ENCODE results near the gene FGFBP2. TPM values are rescaled to one million over a fixed set of nuclear protein-coding genes. Genes with fewer than 3 reads are reported as not detected.

The FGFBP2 gene
- total RNA-seq, 6 donors from 2014 or later: 1.8 to 9.7 (median 3.8) TPM; not detected in 1

GRCh38 chr4:15995826-15996225 is 32.9 kb upstream of the FGFBP2 start:
- no peak overlapping the region for H3K27ac ChIP-seq
- no peak for TF ChIP-seq POLR2A (IDR thresholded peaks at IDR 0.05)
- TF ChIP-seq EP300 (IDR thresholded peaks at IDR 0.05): no peak
- TF ChIP-seq, protein P1, sequence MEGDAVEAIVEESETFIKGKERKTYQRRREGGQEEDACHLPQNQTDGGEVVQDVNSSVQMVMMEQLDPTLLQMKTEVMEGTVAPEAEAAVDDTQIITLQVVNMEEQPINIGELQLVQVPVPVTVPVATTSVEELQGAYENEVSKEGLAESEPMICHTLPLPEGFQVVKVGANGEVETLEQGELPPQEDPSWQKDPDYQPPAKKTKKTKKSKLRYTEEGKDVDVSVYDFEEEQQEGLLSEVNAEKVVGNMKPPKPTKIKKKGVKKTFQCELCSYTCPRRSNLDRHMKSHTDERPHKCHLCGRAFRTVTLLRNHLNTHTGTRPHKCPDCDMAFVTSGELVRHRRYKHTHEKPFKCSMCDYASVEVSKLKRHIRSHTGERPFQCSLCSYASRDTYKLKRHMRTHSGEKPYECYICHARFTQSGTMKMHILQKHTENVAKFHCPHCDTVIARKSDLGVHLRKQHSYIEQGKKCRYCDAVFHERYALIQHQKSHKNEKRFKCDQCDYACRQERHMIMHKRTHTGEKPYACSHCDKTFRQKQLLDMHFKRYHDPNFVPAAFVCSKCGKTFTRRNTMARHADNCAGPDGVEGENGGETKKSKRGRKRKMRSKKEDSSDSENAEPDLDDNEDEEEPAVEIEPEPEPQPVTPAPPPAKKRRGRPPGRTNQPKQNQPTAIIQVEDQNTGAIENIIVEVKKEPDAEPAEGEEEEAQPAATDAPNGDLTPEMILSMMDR (IDR thresholded peaks at IDR 0.05): no peak
- no peak for TF ChIP-seq POLR2AphosphoS5 (IDR thresholded peaks at IDR 0.05)
- 94 to 95% methylated on average over 3 of the region's 3 CpGs for WGBS, 2 donors
- DNase-seq: no peak
- H3K27me3 ChIP-seq: no peaks in the 10 kb centered on the region
- no peak overlapping the region for H3K4me3 ChIP-seq
- ATAC-seq (ENCODE audit: low FRiP score in 2 of 2): no peak
- no peaks in the 10 kb centered on the region for H3K36me3 ChIP-seq
- no peaks in the 10 kb centered on the region for H3K9me3 ChIP-seq
- no peaks in the 10 kb centered on the region for H3K4me1 ChIP-seq

GRCh38 chr4:15992167-15992485 is 29.2 kb upstream of the FGFBP2 start:
- Histone ChIP-seq H3K36me3 (no peaks in the 10 kb centered on the region), H3K27ac (no peak overlapping the region), H3K4me1 (no peaks in the 10 kb centered on the region), H3K9me3 (no peaks in the 10 kb centered on the region), H3K27me3 (no peaks in the 10 kb centered on the region), H3K4me3 (no peak overlapping the region)
- ATAC-seq (ENCODE audit: low FRiP score in 2 of 2): no peak
- 67 to 69% methylated on average over 2 of the region's 2 CpGs for WGBS, 2 donors
- TF ChIP-seq, protein P1 (IDR thresholded peaks at IDR 0.05): no peak
- no peak for TF ChIP-seq EP300 (IDR thresholded peaks at IDR 0.05)
- TF ChIP-seq POLR2AphosphoS5 (IDR thresholded peaks at IDR 0.05): no peak
- TF ChIP-seq POLR2A (IDR thresholded peaks at IDR 0.05): no peak
- no peak for DNase-seq

DNA sequence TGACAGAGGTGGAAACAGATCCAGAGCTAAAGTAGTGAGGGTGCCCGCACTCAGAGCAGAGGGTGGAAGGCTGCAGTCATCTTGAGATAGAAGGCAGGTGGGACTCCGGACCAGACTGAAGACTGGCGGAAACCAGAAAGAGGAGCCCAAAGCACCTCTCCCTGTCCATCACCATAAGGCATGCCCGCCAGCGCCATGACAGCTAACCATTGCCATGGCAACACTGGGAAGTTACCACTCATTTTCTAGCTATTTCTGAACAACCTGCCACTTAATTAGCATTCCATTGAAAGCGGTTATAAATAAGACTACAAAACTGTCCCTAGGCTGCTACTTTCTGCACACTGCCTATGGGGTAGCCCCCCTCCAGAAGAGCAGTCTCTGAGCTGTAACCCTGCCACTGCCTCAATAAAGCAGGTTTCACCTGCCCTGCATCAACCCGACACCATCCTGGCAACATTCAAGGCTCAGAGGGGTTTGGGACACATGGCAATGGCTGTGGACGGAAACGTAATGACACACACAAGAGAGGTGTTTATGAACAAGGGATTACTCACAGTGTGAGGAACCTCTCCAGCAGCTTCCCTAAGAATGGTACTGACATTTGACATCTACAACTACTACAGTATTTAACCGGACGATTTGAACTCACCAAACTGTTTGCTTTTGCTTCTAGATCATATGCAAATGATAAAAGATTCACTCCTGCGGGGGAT is 27.8 kb upstream of the FGFBP2 start:
- Histone ChIP-seq H3K4me1 (no peaks in the 10 kb centered on the region), H3K27me3 (no peaks in the 10 kb centered on the region), H3K36me3 (no peaks in the 10 kb centered on the region), H3K27ac (no peak overlapping the region), H3K9me3 (no peaks in the 10 kb centered on the region), H3K4me3 (no peak overlapping the region)
- DNase-seq (no peak), ATAC-seq (ENCODE audit: low FRiP score in 2 of 2) (no peak)
- TF ChIP-seq, protein P1 (IDR thresholded peaks at IDR 0.05): no peak
- no peak for TF ChIP-seq POLR2A (IDR thresholded peaks at IDR 0.05)
- TF ChIP-seq POLR2AphosphoS5 (IDR thresholded peaks at IDR 0.05): no peak
- TF ChIP-seq EP300 (IDR thresholded peaks at IDR 0.05): no peak
- WGBS, 2 donors: 82 to 91% methylated on average over 12 of the region's 12 CpGs

GRCh38 chr4:15989424-15989823 is 26.4 kb upstream of the FGFBP2 start:
- no peak for TF ChIP-seq EP300 (IDR thresholded peaks at IDR 0.05)
- TF ChIP-seq, protein P1 (IDR thresholded peaks at IDR 0.05): no peak
- TF ChIP-seq POLR2A (IDR thresholded peaks at IDR 0.05): no peak
- no peak for TF ChIP-seq POLR2AphosphoS5 (IDR thresholded peaks at IDR 0.05)
- Histone ChIP-seq H3K4me3 (no peak overlapping the region), H3K9me3 (no peaks in the 10 kb centered on the region), H3K4me1 (no peaks in the 10 kb centered on the region), H3K27me3 (no peaks in the 10 kb centered on the region), H3K27ac (no peak overlapping the region), H3K36me3 (no peaks in the 10 kb centered on the region)
- DNase-seq (no peak), ATAC-seq (ENCODE audit: low FRiP score in 2 of 2) (no peak)
- WGBS, 2 donors: 77 to 80% methylated on average over 6 of the region's 6 CpGs

DNA sequence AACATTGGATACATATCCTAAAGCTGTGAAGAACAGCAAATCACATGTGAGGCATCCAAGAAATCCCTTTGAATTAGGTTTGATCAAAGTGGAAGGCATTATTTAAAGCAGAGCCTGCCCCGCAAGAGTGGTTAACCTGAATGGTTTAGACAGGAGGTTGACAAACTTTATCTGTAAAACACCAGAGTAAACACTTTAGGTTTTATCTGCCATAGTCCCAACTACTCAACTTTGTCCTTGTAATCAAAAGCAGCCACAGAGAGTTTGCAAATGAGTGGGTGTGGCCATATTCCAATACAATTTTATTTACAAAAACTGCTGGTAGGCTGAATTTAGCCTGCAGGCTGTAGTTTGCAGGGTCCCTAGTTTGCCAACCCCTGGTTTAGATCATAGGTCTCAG is 25.2 kb upstream of the FGFBP2 start:
- 43 to 94% methylated on average over 1 of the region's 1 CpG for WGBS, 2 donors
- no peak for TF ChIP-seq EP300 (IDR thresholded peaks at IDR 0.05)
- TF ChIP-seq POLR2A (IDR thresholded peaks at IDR 0.05): no peak
- TF ChIP-seq POLR2AphosphoS5 (IDR thresholded peaks at IDR 0.05): no peak
- TF ChIP-seq, protein P1 (IDR thresholded peaks at IDR 0.05): no peak
- no peak for ATAC-seq (ENCODE audit: low FRiP score in 2 of 2)

More for the DNA sequence above, 25.2 kb upstream of the FGFBP2 start:
- Histone ChIP-seq H3K27ac (no peak overlapping the region), H3K4me1 (no peaks in the 10 kb centered on the region), H3K36me3 (no peaks in the 10 kb centered on the region), H3K27me3 (no peaks in the 10 kb centered on the region), H3K9me3 (no peaks in the 10 kb centered on the region), H3K4me3 (no peak overlapping the region)
- DNase-seq: no peak

Data from upper lobe of left lung (tissue), 6 donors.